ENCODE results near the gene ERCC8. TPM values are rescaled to one million over a fixed set of nuclear protein-coding genes. Genes with fewer than 3 reads are reported as not detected.
A peak's percentile ranks its signal among the peaks of the same experiment; 100 is the strongest.

The ERCC8 gene
- total and polyA plus RNA-seq, 9 of the 15 experiments (the other 6 are each of a cell fraction or from before 2014, with no cell fraction given), result 10.1 to 41.8 (median 24.4) TPM

- peak in 1 of 2 experiments; percentile 40; a peak in 1 of 4 replicates for TF ChIP-seq UBTF (IDR thresholded peaks at IDR 0.05; ENCODE audit: borderline replicate concordance in 1 of 2, low read depth in 2 of 2, low read length in 2 of 2)
- TF ChIP-seq ZNF12 (CRISPR knock-in tag; IDR thresholded peaks at IDR 0.05), result 0 out of 2 replicates have a peak, but pooled peaks have one; percentile 28
- no peak for TF ChIP-seq MCM7 (IDR thresholded peaks at IDR 0.05)
- TF ChIP-seq IRF2 (CRISPR knock-in tag; IDR thresholded peaks at IDR 0.05), result no peak
- TF ChIP-seq RBBP5 (IDR thresholded peaks at IDR 0.05; ENCODE audit: borderline replicate concordance, insufficient read depth, low read length, poor library complexity, severe bottlenecking), result peak; percentile 90
- TF ChIP-seq KDM4B (IDR thresholded peaks at IDR 0.05; ENCODE audit: borderline replicate concordance in 2 of 2, low read depth in 1 of 2), result no peak
- no peak; the same call in 1 of the 2 replicates for TF ChIP-seq ZBTB7A (IDR thresholded peaks at IDR 0.05; ENCODE audit: borderline replicate concordance, control insufficient read depth, low read depth, low read length)
- TF ChIP-seq, protein P1, sequence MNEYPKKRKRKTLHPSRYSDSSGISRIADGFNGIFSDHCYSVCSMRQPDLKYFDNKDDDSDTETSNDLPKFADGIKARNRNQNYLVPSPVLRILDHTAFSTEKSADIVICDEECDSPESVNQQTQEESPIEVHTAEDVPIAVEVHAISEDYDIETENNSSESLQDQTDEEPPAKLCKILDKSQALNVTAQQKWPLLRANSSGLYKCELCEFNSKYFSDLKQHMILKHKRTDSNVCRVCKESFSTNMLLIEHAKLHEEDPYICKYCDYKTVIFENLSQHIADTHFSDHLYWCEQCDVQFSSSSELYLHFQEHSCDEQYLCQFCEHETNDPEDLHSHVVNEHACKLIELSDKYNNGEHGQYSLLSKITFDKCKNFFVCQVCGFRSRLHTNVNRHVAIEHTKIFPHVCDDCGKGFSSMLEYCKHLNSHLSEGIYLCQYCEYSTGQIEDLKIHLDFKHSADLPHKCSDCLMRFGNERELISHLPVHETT (CRISPR knock-in tag; conservative IDR thresholded peaks at IDR 0.05 in 1 of 2, IDR thresholded peaks at IDR 0.05 in 1 of 2), result no peak
- no peak for TF ChIP-seq ETV6 (IDR thresholded peaks at IDR 0.05; ENCODE audit: borderline replicate concordance in 1 of 2, low read depth in 2 of 2, low read length in 1 of 2)
- TF ChIP-seq ETV6 (CRISPR knock-in tag; IDR thresholded peaks at IDR 0.05; ENCODE audit: borderline replicate concordance), result no peak
- TF ChIP-seq ZNF121 (CRISPR knock-in tag; conservative IDR thresholded peaks at IDR 0.05), result no peak
- no peak for TF ChIP-seq ZBTB26 (CRISPR knock-in tag; IDR thresholded peaks at IDR 0.05)
- peak in 1 of 2 experiments; percentile 83; a peak in 2 of 4 replicates for TF ChIP-seq HDAC1 (IDR thresholded peaks at IDR 0.05)
- TF ChIP-seq ZBTB1 (CRISPR knock-in tag; IDR thresholded peaks at IDR 0.05; ENCODE audit: borderline replicate concordance, low read depth), result peak; percentile 42; the same call in 1 of the 2 replicates
- TF ChIP-seq KDM1A (IDR thresholded peaks at IDR 0.05), result no peak
- peak; percentile 11 to 22; a peak in 2 of 4 replicates for TF ChIP-seq NRF1 (conservative IDR thresholded peaks at IDR 0.05 in 1 of 2, IDR thresholded peaks at IDR 0.05 in 1 of 2)
- TF ChIP-seq CREM (IDR thresholded peaks at IDR 0.05; ENCODE audit: low read depth), result no peak
- no peak for TF ChIP-seq HLTF (IDR thresholded peaks at IDR 0.05)
- TF ChIP-seq E2F1 (CRISPR knock-in tag; IDR thresholded peaks at IDR 0.05), result no peak
- no peak for TF ChIP-seq CHD1 (IDR thresholded peaks at IDR 0.05; ENCODE audit: low read length)
Measured at GRCh38 chr5:60944904-60945812, at the start of gene ERCC8, which contains the start of gene NDUFAF2 (continued).

Measured in K562 (cell line).